GM08714 (cell line): ENCODE measurements around the gene CHRM4.

Experiments used
- H3K4me3 ChIP-seq: fragments of 200-500 bp; sonication (Bioruptor generic); 2 replicates; pipeline ENCODE4 v1.5.1; 2014; ENCODE audit warnings: mild to moderate bottlenecking, low read length, inconsistent platforms
- ZNF274 ChIP-seq: IDR thresholded peaks from 2 replicates; pipeline ENCODE4 v1.6.1; 2012; ENCODE audit warnings: mild to moderate bottlenecking, low read depth, low read length

The CHRM4 gene

DNA sequence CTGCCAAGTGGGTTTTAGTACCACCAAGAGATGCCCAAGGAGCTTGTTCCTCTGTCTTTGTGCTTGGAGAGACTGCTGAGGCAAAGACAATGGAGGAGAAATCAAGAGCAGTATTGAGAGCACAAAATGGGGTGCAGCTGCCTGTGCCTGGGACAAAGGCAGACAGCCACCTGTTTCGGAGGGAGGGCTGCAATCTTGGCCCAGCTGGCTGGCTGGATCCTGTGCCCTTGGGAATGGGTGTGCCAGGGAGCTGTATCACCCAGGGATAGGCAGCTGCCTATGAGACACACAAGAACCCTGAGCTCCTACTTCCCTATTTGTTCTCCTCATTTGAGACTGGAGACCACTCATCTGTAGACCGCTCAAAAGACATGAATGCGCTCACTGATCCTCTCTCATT is 23.3 kb upstream of the CHRM4 start:
- no peak for TF ChIP-seq ZNF274
- no peak overlapping the region for H3K4me3 ChIP-seq

DNA sequence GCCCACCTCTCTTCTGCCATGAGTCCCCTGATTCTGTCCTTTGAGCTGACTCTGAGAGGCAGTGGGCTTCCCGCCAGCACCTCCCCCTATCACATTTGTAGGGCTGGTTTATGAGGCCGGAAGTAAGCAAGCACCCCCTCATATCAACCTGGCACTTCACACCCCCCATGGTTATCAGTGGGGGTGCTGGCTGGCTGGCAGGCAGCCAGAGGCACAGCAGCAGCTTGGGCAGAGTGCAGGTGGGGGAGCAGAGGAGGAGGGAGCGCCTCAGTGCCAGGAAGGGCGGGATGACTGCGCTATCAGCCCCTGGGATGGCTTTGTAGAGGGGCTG is 22.9 kb upstream of the CHRM4 start:
- no peak overlapping the region for H3K4me3 ChIP-seq
- TF ChIP-seq ZNF274: no peak

DNA sequence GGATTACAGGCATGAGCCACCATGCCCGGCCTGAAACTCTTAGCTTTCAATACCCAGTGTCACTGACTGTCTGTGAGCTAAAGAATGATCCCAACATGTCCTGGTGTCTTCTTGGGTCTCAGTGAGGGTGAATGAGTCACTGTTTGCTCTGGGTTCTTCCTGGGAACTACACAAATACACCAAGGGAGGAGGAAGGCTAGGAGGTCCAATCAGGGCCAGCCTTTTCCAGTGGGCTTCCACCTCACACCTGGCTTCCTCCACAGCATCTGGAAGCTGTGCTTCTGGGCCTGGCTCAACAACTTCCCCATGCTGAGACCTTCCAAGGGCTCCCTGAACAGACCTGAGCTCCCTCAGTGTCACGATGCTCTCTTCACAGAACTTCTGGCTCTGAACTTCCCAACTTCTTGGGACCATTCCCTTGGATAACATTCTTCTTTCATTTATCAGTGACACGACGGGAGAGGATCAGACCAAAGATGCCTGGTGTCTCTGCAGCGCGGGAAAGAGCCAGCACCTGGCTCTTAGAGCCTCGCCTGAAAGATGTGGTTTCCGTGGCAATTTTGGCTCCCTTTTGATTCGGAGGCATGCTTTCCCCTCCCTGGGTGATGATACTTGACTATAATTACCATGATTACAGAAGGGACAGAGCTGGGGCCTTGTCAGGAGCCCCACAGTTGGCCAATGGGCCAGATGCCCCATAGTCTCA is 22.3 kb upstream of the CHRM4 start:
- H3K4me3 ChIP-seq: no peak overlapping the region
- no peak for TF ChIP-seq ZNF274

DNA sequence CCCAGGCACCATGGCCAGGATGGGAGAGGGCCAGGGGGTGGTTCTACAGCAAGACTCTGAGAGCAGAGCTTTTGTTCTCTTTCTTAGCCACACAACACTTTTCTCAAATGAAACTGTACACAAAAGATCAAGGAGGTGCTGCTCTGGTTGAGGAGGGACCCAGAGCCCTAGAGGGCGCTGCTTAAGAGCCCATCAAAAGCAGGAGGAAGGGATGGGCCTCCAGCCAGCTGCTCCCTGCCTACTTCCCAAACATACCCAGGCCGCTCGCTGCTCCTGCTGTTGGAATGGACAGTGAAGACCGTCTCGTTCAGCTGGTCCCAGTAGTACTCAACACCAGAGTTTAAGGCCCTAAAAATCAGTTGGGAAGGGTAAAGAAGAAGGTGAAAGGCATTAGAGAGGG is 18.4 kb upstream of the CHRM4 start:
- no peak for TF ChIP-seq ZNF274
- no peak overlapping the region for H3K4me3 ChIP-seq

DNA sequence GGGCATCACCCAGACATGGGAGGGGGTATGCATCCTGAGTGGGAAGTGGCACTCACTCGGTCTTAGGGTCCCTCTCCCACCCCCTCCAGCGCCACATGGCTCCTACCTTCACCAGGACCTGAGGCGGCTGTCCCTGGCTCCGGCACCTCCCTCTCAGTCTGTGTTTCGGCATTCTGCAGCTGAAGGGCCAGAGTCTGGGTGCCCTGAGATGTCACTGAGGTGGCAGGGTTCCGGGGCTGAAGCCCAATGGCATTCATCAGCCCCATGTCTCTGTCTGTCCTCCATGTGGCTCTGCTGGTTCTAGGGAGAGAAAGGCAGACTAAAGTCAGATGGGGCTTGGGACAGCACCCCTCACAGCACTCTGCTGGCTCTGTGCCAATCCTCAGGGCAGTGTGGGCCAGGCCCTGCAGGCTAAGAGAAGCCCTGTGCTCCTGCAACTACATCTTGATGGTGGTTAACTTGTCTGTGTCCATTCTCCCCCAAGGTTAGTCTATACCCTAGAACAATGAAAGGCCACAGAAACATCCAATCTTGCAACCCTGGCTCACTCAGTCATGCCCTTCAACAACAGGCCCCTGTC is 16.9 kb upstream of the CHRM4 start:
- no peak overlapping the region for H3K4me3 ChIP-seq
- no peak for TF ChIP-seq ZNF274

- H3K4me3 ChIP-seq: no peak overlapping the region
Observed at GRCh38 chr11:46407635-46408034, 16.1 kb upstream of the CHRM4 start.

DNA sequence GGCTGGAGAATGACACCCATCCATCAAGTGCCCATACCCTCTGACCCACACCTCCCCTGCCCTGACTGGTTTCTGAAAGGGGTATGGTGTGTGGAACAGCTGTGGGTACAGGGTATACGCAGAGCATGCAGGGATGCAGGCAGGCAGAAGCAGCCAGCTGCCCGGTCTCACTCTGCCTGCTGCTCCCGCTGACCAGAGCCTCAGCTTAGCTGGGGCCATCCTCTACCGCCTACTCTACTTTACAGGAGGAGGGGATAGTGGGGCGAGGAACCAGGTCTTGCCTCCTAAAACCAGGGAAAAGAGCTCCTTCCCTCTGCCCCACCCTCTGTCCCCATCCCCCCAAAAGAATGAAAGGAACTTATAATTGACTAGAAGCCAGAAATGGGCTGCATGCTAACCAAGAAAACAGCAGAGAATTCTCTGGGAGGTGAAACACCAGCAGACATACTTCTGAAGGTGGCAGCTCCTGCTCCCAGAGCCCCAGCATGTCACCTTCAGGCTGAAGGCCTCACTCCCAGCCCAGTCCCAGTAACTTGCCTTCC is 13.0 kb upstream of the CHRM4 start:
- no peak overlapping the region for H3K4me3 ChIP-seq
- TF ChIP-seq ZNF274: no peak

More at GRCh38 chr11:46407635-46408034, 16.1 kb upstream of the CHRM4 start:
- no peak for TF ChIP-seq ZNF274

DNA sequence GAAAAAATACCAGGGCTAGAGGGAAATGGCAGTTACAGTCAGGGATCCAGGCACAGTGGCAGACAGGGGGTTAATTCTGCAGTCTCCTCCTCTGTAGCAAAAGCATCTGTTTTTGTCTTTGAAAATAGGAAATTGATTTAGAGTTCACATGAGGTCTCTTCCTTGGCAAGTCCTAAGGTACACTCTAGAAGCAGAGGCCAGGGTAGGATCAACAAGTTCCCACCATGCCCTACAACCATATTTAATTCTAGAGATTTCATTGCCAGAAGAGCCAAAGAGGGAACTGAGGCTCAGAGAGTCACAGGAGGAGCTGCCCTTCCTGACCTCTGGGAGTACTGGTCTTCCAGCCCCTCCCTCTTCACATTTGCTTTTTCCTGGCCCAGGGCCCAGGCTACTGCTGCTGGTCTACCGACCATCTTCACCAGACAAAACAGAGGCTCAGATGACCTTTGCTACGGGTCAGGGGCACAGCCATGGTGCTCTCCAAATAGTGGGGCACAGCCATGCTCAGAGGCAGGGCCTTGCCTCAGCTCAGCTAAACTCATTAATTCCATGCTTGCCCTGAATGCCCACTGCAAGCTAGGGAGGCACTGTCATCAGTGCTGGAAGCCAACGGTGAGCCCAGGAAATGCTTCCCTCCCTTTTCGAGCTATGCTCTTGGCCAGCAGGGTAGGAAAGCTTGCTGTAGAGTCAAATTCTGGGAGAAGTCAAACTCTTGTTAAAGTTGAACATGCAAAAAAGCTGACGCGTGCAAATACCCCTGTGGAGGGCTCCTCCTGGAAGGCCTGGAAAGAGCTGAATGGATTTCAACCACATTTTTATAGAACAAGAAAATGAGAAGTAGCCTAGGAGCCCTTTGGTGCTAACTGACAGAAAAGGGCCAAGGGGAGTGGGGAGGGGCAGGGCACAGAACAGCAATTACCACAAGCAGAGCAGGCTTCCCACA is 11.7 kb upstream of the CHRM4 start:
- no peak for TF ChIP-seq ZNF274
- no peak overlapping the region for H3K4me3 ChIP-seq

DNA sequence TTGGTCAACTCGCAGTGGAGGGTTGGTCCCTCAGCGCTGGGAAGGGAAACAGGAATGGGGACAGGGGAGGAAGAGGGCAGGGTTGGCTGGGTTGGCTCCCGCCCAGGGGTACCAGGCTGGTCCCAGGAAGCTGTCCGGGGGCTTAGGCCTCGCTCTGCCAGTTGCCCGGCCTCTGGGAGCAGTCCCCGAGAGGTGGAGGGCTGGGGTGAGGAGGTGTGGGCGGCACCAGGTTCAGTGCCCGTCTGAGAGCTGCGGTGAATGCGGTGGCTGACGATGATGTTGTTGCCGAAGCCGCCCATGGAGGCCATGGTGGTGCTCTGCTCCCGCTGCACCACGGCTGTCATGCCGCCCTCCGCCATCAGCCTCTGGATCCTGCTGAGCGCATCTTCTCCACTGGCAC is 6.0 kb upstream of the CHRM4 start:
- no peak overlapping the region for H3K4me3 ChIP-seq
- no peak for TF ChIP-seq ZNF274

DNA sequence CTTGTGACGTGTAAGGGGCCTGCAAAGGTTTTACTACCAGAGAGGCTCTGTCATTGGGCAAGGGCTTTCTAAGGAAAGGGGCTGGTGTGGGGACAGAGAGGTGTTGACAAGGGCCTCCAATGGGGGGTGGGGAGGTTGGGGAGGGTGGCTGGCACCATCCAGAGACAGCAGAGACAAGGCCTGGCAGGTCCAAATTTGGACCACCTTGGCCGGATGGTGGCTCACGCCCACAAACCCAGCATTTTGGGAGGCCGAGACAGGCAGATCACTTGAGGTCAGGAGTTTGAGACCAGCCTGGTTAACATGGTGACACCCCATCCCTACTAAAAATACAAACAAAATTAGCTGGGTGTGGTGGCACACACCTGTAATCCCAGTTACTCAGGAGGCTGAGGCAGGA is 2.2 kb upstream of the CHRM4 start:
- no peak overlapping the region for H3K4me3 ChIP-seq

DNA sequence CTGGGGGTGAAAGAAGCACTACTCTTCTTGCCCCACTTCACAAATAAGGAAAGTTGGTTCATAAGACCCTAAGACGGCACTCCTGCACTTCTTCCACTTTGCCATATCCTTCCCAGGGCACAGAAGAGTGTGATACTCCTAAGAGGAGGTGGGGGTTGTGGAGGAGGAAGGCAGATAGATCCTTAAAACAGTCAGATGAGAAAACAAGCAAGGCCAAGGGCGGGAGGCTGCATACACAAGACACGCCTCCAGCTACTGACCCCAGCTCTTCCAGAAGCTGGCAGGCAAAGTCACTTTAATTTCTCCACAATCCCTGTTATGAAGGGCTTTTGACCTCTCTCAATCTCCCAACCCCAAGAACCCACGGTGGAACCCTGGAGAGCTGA is 1.6 kb upstream of the CHRM4 start:
- TF ChIP-seq ZNF274: no peak
- no peak overlapping the region for H3K4me3 ChIP-seq

More for the DNA sequence above, 2.2 kb upstream of the CHRM4 start:
- no peak for TF ChIP-seq ZNF274

DNA sequence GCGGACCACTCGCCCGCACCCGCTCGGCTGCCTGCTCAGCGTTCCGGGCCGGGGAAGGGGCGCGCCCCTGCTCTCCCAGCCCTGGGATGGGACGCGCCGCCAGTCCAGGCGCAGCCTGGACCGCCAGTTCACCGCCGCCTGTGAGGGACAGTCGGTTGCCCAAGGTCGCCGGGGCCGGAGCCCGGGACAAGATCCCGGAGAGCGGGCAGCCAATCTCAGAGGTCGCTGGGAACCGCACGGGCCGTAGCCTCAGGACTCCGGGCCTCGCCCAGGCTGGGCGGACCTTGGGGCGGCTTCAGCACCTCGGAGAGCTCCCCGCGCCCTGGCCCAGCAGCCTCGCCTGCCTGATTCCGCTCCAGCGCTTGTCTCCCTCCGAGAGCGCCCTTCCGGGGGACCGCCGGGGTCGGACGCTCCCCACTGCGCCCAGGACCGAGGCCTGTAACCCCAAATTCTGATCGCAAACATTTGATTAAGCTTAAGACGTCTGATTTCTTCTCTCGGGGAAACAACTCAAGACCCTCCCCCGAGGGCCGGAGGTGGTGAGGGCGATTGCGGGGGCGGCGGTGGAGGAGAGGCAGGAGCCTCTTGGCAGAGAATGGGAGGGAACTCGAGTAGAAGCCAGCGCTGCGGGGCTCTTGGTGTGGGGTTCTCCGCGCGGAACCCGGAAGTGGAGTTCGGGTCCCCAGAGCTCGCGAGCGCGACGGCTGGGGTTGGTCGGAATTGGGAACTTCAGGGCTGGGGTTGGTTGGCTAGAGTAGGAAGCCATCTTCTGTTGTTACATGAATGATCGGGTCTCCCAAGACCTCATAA is 1.1 kb upstream of the CHRM4 start:
- TF ChIP-seq ZNF274: no peak
- H3K4me3 ChIP-seq: peak overlapping the region; percentile 24; the same call in 1 of the 2 replicates

DNA sequence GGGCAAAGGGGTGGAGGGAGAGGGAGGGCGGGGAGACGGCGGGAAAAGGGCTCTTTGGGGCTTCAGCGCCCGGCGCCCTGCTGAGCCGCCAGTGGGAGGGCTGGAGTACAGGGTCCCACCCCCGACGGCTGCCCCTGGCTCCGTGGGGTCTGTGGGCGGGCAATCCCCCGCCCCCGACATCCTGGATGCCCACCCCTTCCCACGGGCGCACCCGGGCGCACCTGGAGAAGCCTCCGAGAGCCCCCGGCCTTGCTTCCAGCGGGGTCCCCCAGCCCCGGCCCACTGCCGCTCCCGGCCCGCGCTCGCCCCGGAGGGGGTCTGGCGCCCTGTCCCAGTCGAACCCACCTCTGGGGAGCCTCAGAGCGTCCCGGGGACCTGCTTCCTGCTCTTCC is 394 bp downstream of the CHRM4 start:
- TF ChIP-seq ZNF274: no peak

More for the DNA sequence above, 394 bp downstream of the CHRM4 start:
- no peak overlapping the region for H3K4me3 ChIP-seq
